ENCODE data around the gene SPSB4. TPM values are rescaled to one million over a fixed set of nuclear protein-coding genes. Genes with fewer than 3 reads are reported as not detected.

The SPSB4 gene
- total RNA-seq, 1 donor from 2014 or later = 1.2 TPM

GRCh38 chr3:141080431-141080830 lies 29.3 kb downstream of the SPSB4 start:
- Mint-ChIP-seq H3K9me3 (ENCODE audit: unreplicated experiment) (no peaks in the 10 kb centered on the region), H3K27ac (ENCODE audit: unreplicated experiment) (no peak overlapping the region), H3K27me3 (ENCODE audit: unreplicated experiment) (peaks cover 19% of the 10 kb centered on the region), H3K4me3 (ENCODE audit: unreplicated experiment) (no peak overlapping the region), H3K36me3 (ENCODE audit: low read depth, unreplicated experiment) (no peaks in the 10 kb centered on the region), H3K4me1 (ENCODE audit: unreplicated experiment) (peaks cover 13% of the 10 kb centered on the region)
- no peak for TF ChIP-seq CTCF (IDR thresholded peaks at IDR 0.05; ENCODE audit: unreplicated experiment)
- DNase-seq (ENCODE audit: low spot score) = no peak

GRCh38 chr3:141081141-141081795 lies 30.1 kb downstream of the SPSB4 start:
- DNase-seq (ENCODE audit: low spot score) = no peak
- H3K27me3 Mint-ChIP-seq (ENCODE audit: unreplicated experiment) = peaks cover 16% of the 10 kb centered on the region
- no peaks in the 10 kb centered on the region for H3K9me3 Mint-ChIP-seq (ENCODE audit: unreplicated experiment)
- H3K27ac Mint-ChIP-seq (ENCODE audit: unreplicated experiment) = no peak overlapping the region
- no peaks in the 10 kb centered on the region for H3K36me3 Mint-ChIP-seq (ENCODE audit: low read depth, unreplicated experiment)
- TF ChIP-seq CTCF (IDR thresholded peaks at IDR 0.05; ENCODE audit: unreplicated experiment) = no peak
- H3K4me3 Mint-ChIP-seq (ENCODE audit: unreplicated experiment) = no peak overlapping the region
- peaks cover 17% of the 10 kb centered on the region for H3K4me1 Mint-ChIP-seq (ENCODE audit: unreplicated experiment)

- Mint-ChIP-seq H3K27ac (ENCODE audit: unreplicated experiment) (no peak overlapping the region), H3K27me3 (ENCODE audit: unreplicated experiment) (peaks cover 17% of the 10 kb centered on the region), H3K9me3 (ENCODE audit: unreplicated experiment) (no peaks in the 10 kb centered on the region), H3K4me3 (ENCODE audit: unreplicated experiment) (no peak overlapping the region), H3K36me3 (ENCODE audit: low read depth, unreplicated experiment) (no peaks in the 10 kb centered on the region), H3K4me1 (ENCODE audit: unreplicated experiment) (peaks cover 16% of the 10 kb centered on the region)
- no peak for TF ChIP-seq CTCF (IDR thresholded peaks at IDR 0.05; ENCODE audit: unreplicated experiment)
- no peak for DNase-seq (ENCODE audit: low spot score)
Measured at GRCh38 chr3:141082064-141082463, 30.9 kb downstream of the SPSB4 start.

GRCh38 chr3:141083226-141083625 lies 32.1 kb downstream of the SPSB4 start:
- H3K36me3 Mint-ChIP-seq (ENCODE audit: low read depth, unreplicated experiment) = no peaks in the 10 kb centered on the region
- no peak for DNase-seq (ENCODE audit: low spot score)
- H3K4me1 Mint-ChIP-seq (ENCODE audit: unreplicated experiment) = peaks cover 15% of the 10 kb centered on the region

More at GRCh38 chr3:141083226-141083625, 32.1 kb downstream of the SPSB4 start:
- H3K27ac Mint-ChIP-seq (ENCODE audit: unreplicated experiment) = no peak overlapping the region
- no peaks in the 10 kb centered on the region for H3K9me3 Mint-ChIP-seq (ENCODE audit: unreplicated experiment)
- H3K4me3 Mint-ChIP-seq (ENCODE audit: unreplicated experiment) = no peak overlapping the region
- no peak for TF ChIP-seq CTCF (IDR thresholded peaks at IDR 0.05; ENCODE audit: unreplicated experiment)
- H3K27me3 Mint-ChIP-seq (ENCODE audit: unreplicated experiment) = peaks cover 16% of the 10 kb centered on the region

All from endothelial cell (in vitro differentiated cells).